OCI-LY7 (cell line): ENCODE data around the gene KAZN. TPM values are rescaled to one million over a fixed set of nuclear protein-coding genes. Genes with fewer than 3 reads are reported as not detected.

Source experiments
- BruUV-seq: library from RNA; stranded (reverse); fragments of 400-500 nt; replicated peaks from 2 replicates; lab custom pipeline; 2021; lab: Mats Ljungman, UMichigan
- CTCF ChIA-PET: fragments of 300-600 bp; sonication (Branson Sonifier 250); formaldehyde crosslinking; loops from one replicate; lab custom pipeline; 2022; ENCODE audit warnings: antibody characterized with exemption; ENCODE audit not compliant: unreplicated experiment; lab: Charles Lee
- POLR2A ChIA-PET: fragments of 300-600 bp; sonication (Branson Sonifier 250); formaldehyde crosslinking; loops from one replicate; lab custom pipeline; 2022; ENCODE audit warnings: antibody characterized with exemption; lab: Charles Lee
- DNase-seq: peaks from one replicate; pipeline ENCODE4 v3.0.0-alpha.2; 2015; ENCODE audit warnings: low spot score
- H2AFZ ChIP-seq: fragments of 200-600 bp; sonication (generic), shearing (Covaris generic); 2 replicates; pipeline ENCODE4 v1.6.1; 2014; ENCODE audit warnings: mild to moderate bottlenecking, antibody characterized with exemption, low read length, moderate library complexity
- H3K27ac ChIP-seq: fragments of 200-600 bp; sonication (generic); 2 replicates; pipeline ENCODE4 v1.5.1; 2014; ENCODE audit warnings: mixed run types, low read depth, mild to moderate bottlenecking, moderate library complexity, low read length, inconsistent platforms; ENCODE audit not compliant: poor library complexity, severe bottlenecking
- H3K36me3 ChIP-seq: fragments of 200-600 bp; sonication (generic); 2 replicates; pipeline ENCODE4 v1.6.1; 2014; ENCODE audit warnings: mild to moderate bottlenecking, antibody characterized with exemption, low read length, moderate library complexity, mixed read lengths; ENCODE audit not compliant: insufficient read depth
- H3K4me1 ChIP-seq: fragments of 200-600 bp; sonication (generic); 2 replicates; pipeline ENCODE4 v1.5.1; 2014; ENCODE audit warnings: mild to moderate bottlenecking, low read length; ENCODE audit not compliant: insufficient read depth, poor library complexity, severe bottlenecking
- H3K4me2 ChIP-seq: fragments of 200-600 bp; sonication (generic); 2 replicates; pipeline ENCODE4 v1.6.1; 2014; ENCODE audit warnings: mild to moderate bottlenecking, low read length
- H3K4me3 ChIP-seq: fragments of 200-600 bp; sonication (generic); 2 replicates; pipeline ENCODE4 v1.5.1; 2014; ENCODE audit warnings: mild to moderate bottlenecking, low read depth, low read length; ENCODE audit not compliant: poor library complexity, severe bottlenecking
- H3K79me2 ChIP-seq: fragments of 200-600 bp; sonication (generic); 2 replicates; pipeline ENCODE4 v1.6.1; 2016; ENCODE audit warnings: low read depth, mild to moderate bottlenecking, low read length, moderate library complexity, mixed read lengths; ENCODE audit not compliant: insufficient read depth
- H3K9me2 ChIP-seq: fragments of 200-600 bp; sonication (generic); 2 replicates; pipeline ENCODE4 v1.6.1; 2016; ENCODE audit warnings: mild to moderate bottlenecking, low read length, mixed read lengths; ENCODE audit not compliant: insufficient read depth
- H3K9me3 ChIP-seq: fragments of 200-600 bp; sonication (generic); 2 replicates; pipeline ENCODE4 v1.6.1; 2014; ENCODE audit warnings: mild to moderate bottlenecking, mixed run types, low read length, mixed read lengths
- H4K20me1 ChIP-seq: fragments of 200-600 bp; sonication (generic); 2 replicates; pipeline ENCODE4 v1.6.1; 2014; ENCODE audit warnings: mild to moderate bottlenecking, antibody characterized with exemption, low read length, moderate library complexity, mixed read lengths; ENCODE audit not compliant: insufficient read depth
- CTCF ChIP-seq: fragments of 200-600 bp; sonication (generic); conservative IDR thresholded peaks from 2 replicates; pipeline ENCODE4 v1.5.1; 2014; ENCODE audit warnings: mild to moderate bottlenecking, antibody characterized with exemption, low read length, moderate library complexity, mixed read lengths
- EZH2phosphoT487 ChIP-seq: fragments of 200-600 bp; sonication (generic); IDR thresholded peaks from 2 replicates; pipeline ENCODE4 v1.6.1; 2018; ENCODE audit warnings: low read depth, borderline replicate concordance, mild to moderate bottlenecking, mixed run types, antibody characterized with exemption, low read length, moderate library complexity, mixed read lengths
- intact Hi-C: fragments of 100-400 bp; cut with micrococcal nuclease; formaldehyde crosslinking; loops from one replicate; pipeline ENCODE4 v1.10.0; 2022; ENCODE audit not compliant: unreplicated experiment
- total RNA-seq, 2 experiments: library from RNA; depleted of rRNA in 1 of 2; stranded (reverse); fragments of >200 nt in 1 of 2; shearing (Covaris generic) in 1 of 2; gene quantifications; 2 replicates each; pipeline ENCODE4 v1.2.3, GENCODE V29; 2014 to 2022

The KAZN gene
- total RNA-seq, 2 experiments from 2014 or later: 0.40 to 2.4 TPM

DNA sequence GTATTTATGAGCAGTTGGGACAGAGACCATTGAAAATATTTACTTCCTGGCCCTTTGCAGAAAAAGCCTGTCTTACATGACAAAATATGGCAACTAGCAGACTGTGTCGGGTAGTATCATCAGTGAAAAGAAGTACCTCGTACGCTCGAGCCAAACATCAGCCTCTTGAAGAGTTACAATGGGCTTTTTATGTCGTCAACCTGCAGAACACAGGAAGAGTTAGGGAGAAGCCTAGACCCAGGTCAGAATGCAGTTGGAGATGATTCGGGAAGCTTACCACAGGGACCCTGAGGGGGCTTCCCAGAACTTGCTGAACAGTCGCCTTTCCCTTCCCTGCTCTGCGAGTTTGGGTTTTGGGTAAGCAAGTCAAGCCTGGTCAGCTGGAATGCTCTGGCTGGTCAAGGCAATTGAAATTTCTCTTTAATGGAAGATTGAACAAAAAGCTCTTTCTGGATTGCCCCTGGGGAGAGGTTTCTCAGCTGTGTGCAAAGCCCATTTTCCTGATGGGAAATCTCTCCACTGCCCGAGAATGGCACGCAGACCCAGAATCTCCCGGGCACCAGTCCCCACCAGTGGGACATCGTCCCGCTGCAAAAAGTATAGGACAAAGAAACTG, 291.4 kb downstream of the KAZN start:
- DNase-seq: no peak
- intact Hi-C loops: no loop called here
- BruUV-seq: no TSS peak
- ChIA-PET CTCF (no interaction called here), POLR2A (no interaction called here)
- Histone ChIP-seq H4K20me1 (no peaks in the 10 kb centered on the region), H3K4me1 (no peaks in the 10 kb centered on the region), H3K4me2 (no peak overlapping the region), H3K9me3 (no peaks in the 10 kb centered on the region), H3K27ac (no peak overlapping the region), H2AFZ (no peak overlapping the region), H3K4me3 (no peak overlapping the region), H3K79me2 (no peaks in the 10 kb centered on the region), H3K9me2 (no peaks in the 10 kb centered on the region), H3K36me3 (no peaks in the 10 kb centered on the region)
- TF ChIP-seq EZH2phosphoT487 (no peak), CTCF (no peak)

- ChIA-PET CTCF (no interaction called here), POLR2A (no interaction called here)
- no TSS peak for BruUV-seq
- Histone ChIP-seq H3K79me2 (no peaks in the 10 kb centered on the region), H3K4me2 (no peak overlapping the region), H3K4me1 (no peaks in the 10 kb centered on the region), H2AFZ (no peak overlapping the region), H3K9me3 (no peaks in the 10 kb centered on the region), H3K27ac (no peak overlapping the region), H3K9me2 (no peaks in the 10 kb centered on the region), H3K36me3 (no peaks in the 10 kb centered on the region), H3K4me3 (no peak overlapping the region), H4K20me1 (no peaks in the 10 kb centered on the region)
- DNase-seq: no peak
- intact Hi-C loops: no loop called here
- TF ChIP-seq EZH2phosphoT487 (no peak), CTCF (no peak)
Observed at GRCh38 chr1:14891991-14892390, 293.5 kb downstream of the KAZN start.

GRCh38 chr1:14894811-14895560, 296.5 kb downstream of the KAZN start:
- H3K4me3 ChIP-seq: no peak overlapping the region
- no TSS peak for BruUV-seq
- no peaks in the 10 kb centered on the region for H3K79me2 ChIP-seq
- H3K4me2 ChIP-seq: no peak overlapping the region
- no peak for DNase-seq
- intact Hi-C loops: no loop called here
- H3K9me3 ChIP-seq: no peaks in the 10 kb centered on the region
- CTCF ChIA-PET: no interaction called here
- no peaks in the 10 kb centered on the region for H3K9me2 ChIP-seq
- H3K27ac ChIP-seq: no peak overlapping the region
- TF ChIP-seq CTCF (no peak), EZH2phosphoT487 (no peak)
- no peaks in the 10 kb centered on the region for H3K4me1 ChIP-seq
- no peaks in the 10 kb centered on the region for H4K20me1 ChIP-seq
- POLR2A ChIA-PET: no interaction called here
- H3K36me3 ChIP-seq: no peaks in the 10 kb centered on the region
- no peak overlapping the region for H2AFZ ChIP-seq
